ENCODE measurements around the gene SLC25A25. TPM values are rescaled to one million over a fixed set of nuclear protein-coding genes. Genes with fewer than 3 reads are reported as not detected.

Gene SLC25A25
- total and polyA plus RNA-seq, 9 of the 15 experiments (the other 6 are each of a cell fraction or from before 2014, with no cell fraction given) = 0.07 to 35.9 (median 23.2) TPM

DNA sequence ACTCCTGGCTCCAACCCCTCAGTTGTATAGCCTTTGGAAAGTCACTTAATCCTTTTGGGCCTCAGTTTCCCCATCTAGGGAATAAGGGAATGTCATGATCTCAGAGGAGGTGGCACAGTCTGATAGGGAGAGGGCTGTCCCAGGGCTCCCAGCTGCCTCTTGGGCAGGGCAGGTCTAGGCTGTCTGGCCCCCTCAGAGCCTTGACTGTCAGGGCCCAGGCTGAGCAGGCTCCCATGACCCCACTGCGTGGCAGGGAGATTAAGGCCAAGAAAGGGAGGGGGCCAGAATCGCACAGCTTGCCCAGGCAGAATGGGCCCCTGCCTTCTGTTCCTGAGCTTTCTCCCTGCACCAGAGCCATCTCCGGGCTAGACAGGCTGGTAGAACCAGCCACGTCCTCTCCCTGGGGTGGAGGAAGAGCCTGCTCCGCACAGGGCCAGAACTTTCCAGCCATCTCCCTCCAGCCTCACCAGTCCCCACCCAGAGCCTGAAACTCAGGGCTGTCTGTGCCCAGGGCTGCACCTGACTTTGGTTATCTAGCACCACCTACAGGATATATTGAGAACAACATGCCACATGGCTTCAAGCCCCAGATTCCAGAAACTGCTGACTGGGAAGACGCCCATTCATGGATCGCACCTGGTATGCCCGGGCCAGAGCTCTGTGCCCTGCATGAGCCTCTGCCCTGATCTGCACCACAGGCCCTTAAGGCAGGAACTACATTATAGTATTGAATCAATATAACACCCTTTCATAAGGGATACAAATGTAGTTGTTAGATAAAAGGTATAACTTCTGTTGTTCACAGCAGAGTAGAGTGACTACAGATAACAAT, 33.0 kb upstream of the SLC25A25 start:
- BruUV-seq (replicated peaks) = no TSS peak
- Histone ChIP-seq H3K4me2 (ENCODE audit: insufficient read depth, low read length) (peak overlapping the region; percentile 1; the same call in 1 of the 2 replicates), H3K9me3 (replicated peaks; ENCODE audit: control insufficient read depth, insufficient read depth, low read depth, low read length) (no peaks in the 10 kb centered on the region), H3K9me1 (ENCODE audit: control insufficient read depth, insufficient read depth, low read length) (no peaks in the 10 kb centered on the region), H3K27ac (ENCODE audit: extremely low read depth, low read depth, low read length) (no peak overlapping the region), H3K36me3 (ENCODE audit: control insufficient read depth, insufficient read depth, low read length) (no peaks in the 10 kb centered on the region), H2AFZ (ENCODE audit: low read depth, low read length) (peak overlapping the region; percentile 84), H3K79me2 (ENCODE audit: control insufficient read depth, insufficient read depth, low read length) (no peaks in the 10 kb centered on the region), H3K27me3 (ENCODE audit: control insufficient read depth in 2 of 2, insufficient read depth in 2 of 2, low read length in 2 of 2) (no peaks in the 10 kb centered on the region), H3K9ac (ENCODE audit: insufficient read depth in 1 of 2, low read depth in 2 of 2, low read length in 2 of 2) (peak overlapping the region; percentile 15 to 41; a peak in 2 of 4 replicates), H4K20me1 (replicated peaks; ENCODE audit: control insufficient read depth, insufficient read depth, low read length) (no peaks in the 10 kb centered on the region), H3K4me3 (no peak overlapping the region), H3K4me1 (replicated peaks in 1 of 2; ENCODE audit: control insufficient read depth in 2 of 2, insufficient read depth in 2 of 2, low read length in 2 of 2) (peaks cover 7 to 8% of the 10 kb centered on the region in 2 experiments)
- ATAC-seq (peak; percentile 97), FAIRE-seq (peak; percentile 93), DNase-seq (ENCODE audit: extremely low read depth in 1 of 4, low spot score in 3 of 4) (peak; percentile 81 to 88 (median 86))
- WGBS (ENCODE audit: insufficient coverage, low coverage, missing lambda C conversion rate) = 19% methylated on average over 8 of the region's 8 CpGs
- in situ Hi-C loops (cut with MboI) (loop anchor here (5.0 to 10.0 kb wide), 2 partner anchors 70 to 98 kb away; partner anchors contain the start of gene DPM2), intact Hi-C loops (cut with micrococcal nuclease) (loop anchor here (1.0 to 10.0 kb wide), 4 partner anchors 80 to 300 kb away; partner anchors contain the start of gene TOR2A)
- CTCF ChIA-PET (ENCODE audit: low intra/inter-chr PET ratio) = interaction anchor here (0.5 to 2.6 kb wide), 8 partner anchors 15 to 333 kb away, joined by 3 to 36 read pairs (median 4); partner anchors contain the start of gene EEIG1
- POLR2A ChIA-PET = interaction anchor here (0.7 to 2.3 kb wide), 10 partner anchors 8 to 94 kb away, joined by 3 to 8 read pairs (median 3); no protein-coding TSS in a partner anchor
- TF ChIP-seq, protein P1, sequence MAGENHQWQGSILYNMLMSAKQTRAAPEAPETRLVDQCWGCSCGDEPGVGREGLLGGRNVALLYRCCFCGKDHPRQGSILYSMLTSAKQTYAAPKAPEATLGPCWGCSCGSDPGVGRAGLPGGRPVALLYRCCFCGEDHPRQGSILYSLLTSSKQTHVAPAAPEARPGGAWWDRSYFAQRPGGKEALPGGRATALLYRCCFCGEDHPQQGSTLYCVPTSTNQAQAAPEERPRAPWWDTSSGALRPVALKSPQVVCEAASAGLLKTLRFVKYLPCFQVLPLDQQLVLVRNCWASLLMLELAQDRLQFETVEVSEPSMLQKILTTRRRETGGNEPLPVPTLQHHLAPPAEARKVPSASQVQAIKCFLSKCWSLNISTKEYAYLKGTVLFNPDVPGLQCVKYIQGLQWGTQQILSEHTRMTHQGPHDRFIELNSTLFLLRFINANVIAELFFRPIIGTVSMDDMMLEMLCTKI (IDR thresholded peaks at IDR 0.05; ENCODE audit: partially characterized antibody) = no peak
- TF ChIP-seq SMARCA4 (IDR thresholded peaks at IDR 0.05) = 0 out of 2 replicates have a peak, but pooled peaks have one; percentile 13
- TF ChIP-seq, protein P2, sequence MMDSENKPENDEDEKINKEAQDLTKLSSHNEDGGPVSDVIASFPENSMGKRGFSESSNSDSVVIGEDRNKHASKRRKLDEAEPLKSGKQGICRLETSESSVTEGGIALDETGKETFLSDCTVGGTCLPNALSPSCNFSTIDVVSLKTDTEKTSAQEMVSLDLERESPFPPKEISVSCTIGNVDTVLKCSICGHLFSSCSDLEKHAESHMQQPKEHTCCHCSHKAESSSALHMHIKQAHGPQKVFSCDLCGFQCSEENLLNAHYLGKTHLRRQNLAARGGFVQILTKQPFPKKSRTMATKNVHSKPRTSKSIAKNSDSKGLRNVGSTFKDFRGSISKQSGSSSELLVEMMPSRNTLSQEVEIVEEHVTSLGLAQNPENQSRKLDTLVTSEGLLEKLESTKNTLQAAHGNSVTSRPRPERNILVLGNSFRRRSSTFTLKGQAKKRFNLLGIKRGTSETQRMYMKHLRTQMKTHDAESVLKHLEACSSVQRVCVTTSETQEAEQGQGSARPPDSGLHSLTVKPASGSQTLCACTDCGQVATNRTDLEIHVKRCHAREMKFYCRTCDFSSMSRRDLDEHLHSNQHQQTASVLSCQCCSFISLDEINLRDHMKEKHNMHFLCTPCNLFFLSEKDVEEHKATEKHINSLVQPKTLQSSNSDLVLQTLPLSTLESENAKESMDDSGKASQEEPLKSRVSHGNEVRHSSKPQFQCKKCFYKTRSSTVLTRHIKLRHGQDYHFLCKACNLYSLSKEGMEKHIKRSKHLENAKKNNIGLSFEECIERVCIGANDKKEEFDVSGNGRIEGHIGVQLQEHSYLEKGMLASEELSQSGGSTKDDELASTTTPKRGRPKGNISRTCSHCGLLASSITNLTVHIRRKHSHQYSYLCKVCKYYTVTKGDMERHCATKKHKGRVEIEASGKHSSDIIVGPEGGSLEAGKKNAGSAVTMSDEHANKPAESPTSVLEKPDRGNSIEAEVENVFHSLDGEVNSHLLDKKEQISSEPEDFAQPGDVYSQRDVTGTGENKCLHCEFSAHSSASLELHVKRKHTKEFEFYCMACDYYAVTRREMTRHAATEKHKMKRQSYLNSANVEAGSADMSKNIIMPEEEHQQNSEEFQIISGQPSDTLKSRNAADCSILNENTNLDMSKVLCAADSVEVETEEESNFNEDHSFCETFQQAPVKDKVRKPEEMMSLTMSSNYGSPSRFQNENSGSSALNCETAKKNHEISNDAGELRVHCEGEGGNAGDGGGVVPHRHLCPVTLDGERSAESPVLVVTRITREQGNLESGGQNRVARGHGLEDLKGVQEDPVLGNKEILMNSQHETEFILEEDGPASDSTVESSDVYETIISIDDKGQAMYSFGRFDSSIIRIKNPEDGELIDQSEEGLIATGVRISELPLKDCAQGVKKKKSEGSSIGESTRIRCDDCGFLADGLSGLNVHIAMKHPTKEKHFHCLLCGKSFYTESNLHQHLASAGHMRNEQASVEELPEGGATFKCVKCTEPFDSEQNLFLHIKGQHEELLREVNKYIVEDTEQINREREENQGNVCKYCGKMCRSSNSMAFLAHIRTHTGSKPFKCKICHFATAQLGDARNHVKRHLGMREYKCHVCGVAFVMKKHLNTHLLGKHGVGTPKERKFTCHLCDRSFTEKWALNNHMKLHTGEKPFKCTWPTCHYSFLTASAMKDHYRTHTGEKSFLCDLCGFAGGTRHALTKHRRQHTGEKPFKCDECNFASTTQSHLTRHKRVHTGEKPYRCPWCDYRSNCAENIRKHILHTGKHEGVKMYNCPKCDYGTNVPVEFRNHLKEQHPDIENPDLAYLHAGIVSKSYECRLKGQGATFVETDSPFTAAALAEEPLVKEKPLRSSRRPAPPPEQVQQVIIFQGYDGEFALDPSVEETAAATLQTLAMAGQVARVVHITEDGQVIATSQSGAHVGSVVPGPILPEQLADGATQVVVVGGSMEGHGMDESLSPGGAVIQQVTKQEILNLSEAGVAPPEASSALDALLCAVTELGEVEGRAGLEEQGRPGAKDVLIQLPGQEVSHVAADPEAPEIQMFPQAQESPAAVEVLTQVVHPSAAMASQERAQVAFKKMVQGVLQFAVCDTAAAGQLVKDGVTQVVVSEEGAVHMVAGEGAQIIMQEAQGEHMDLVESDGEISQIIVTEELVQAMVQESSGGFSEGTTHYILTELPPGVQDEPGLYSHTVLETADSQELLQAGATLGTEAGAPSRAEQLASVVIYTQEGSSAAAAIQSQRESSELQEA (IDR thresholded peaks at IDR 0.05; ENCODE audit: low read depth) = no peak
- TF ChIP-seq, protein P3, sequence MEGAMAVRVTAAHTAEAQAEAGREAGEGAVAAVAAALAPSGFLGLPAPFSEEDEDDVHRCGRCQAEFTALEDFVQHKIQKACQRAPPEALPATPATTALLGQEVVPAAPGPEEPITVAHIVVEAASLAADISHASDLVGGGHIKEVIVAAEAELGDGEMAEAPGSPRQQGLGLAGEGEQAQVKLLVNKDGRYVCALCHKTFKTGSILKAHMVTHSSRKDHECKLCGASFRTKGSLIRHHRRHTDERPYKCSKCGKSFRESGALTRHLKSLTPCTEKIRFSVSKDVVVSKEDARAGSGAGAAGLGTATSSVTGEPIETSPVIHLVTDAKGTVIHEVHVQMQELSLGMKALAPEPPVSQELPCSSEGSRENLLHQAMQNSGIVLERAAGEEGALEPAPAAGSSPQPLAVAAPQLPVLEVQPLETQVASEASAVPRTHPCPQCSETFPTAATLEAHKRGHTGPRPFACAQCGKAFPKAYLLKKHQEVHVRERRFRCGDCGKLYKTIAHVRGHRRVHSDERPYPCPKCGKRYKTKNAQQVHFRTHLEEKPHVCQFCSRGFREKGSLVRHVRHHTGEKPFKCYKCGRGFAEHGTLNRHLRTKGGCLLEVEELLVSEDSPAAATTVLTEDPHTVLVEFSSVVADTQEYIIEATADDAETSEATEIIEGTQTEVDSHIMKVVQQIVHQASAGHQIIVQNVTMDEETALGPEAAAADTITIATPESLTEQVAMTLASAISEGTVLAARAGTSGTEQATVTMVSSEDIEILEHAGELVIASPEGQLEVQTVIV (CRISPR knock-in tag; IDR thresholded peaks at IDR 0.05; ENCODE audit: borderline replicate concordance) = no peak
- TF ChIP-seq ZC3H4 (CRISPR knock-in tag; IDR thresholded peaks at IDR 0.05; ENCODE audit: borderline replicate concordance) = no peak; the same call in 1 of the 2 replicates
- TF ChIP-seq ARID2 (IDR thresholded peaks at IDR 0.05) = peak; percentile 88
- TF ChIP-seq NR2C2 (CRISPR knock-in tag; IDR thresholded peaks at IDR 0.05) = no peak
- TF ChIP-seq NR2C2 (tag; IDR thresholded peaks at IDR 0.05) = 0 out of 2 replicates have a peak, but pooled peaks have one; percentile 17
